GM12801 (cell line): ENCODE results near the gene PSMD1.

Experiments used
- TF ChIP-seq, protein P1 (sequence below): IDR thresholded peaks from one replicate; pipeline ENCODE4 v1.5.1; 2011; ENCODE audit warnings: control low read depth; ENCODE audit not compliant: insufficient read length; ENCODE audit errors: extremely low read depth

PSMD1 gene

DNA sequence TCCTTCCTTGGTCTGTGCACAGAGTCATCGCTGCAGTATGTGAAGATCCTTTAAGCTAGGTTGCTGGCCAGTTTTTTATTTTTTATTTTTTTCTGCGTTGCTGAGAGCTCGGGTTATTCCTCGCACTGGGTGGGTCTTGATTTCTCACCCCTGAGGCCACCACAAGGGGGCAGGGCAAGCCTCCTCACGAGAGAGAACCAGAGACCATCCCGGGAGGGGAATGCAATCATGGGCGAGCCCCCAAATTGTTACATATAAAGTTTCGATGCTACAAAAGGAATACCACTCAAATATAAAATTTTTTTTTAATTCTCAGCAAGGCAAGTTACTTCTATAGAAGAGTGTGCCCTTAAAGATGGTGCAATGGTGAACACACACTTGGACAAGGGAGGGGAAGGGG is 43.3 kb downstream of the PSMD1 start:
- TF ChIP-seq, protein P1, sequence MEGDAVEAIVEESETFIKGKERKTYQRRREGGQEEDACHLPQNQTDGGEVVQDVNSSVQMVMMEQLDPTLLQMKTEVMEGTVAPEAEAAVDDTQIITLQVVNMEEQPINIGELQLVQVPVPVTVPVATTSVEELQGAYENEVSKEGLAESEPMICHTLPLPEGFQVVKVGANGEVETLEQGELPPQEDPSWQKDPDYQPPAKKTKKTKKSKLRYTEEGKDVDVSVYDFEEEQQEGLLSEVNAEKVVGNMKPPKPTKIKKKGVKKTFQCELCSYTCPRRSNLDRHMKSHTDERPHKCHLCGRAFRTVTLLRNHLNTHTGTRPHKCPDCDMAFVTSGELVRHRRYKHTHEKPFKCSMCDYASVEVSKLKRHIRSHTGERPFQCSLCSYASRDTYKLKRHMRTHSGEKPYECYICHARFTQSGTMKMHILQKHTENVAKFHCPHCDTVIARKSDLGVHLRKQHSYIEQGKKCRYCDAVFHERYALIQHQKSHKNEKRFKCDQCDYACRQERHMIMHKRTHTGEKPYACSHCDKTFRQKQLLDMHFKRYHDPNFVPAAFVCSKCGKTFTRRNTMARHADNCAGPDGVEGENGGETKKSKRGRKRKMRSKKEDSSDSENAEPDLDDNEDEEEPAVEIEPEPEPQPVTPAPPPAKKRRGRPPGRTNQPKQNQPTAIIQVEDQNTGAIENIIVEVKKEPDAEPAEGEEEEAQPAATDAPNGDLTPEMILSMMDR = no peak

DNA sequence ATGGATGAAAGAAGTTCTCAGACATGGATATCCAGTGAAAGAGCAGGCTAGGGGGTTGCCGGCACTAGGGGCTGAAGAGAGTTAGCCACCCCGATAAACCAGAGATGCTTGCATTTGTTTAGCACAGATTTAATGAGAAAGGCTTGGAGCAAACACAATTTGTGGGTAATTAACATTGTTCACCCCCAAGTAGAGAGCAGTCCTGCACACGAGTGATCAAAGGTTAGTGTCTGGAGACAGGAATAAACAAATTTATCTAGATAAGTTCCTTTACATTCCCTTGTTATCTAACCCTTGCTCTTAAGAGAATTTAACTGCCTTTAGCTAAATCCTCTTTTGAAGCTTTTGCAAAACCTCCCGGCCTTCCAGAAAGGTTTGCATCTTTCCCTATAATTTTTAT is 44.3 kb downstream of the PSMD1 start:
- TF ChIP-seq, protein P1 = no peak

DNA sequence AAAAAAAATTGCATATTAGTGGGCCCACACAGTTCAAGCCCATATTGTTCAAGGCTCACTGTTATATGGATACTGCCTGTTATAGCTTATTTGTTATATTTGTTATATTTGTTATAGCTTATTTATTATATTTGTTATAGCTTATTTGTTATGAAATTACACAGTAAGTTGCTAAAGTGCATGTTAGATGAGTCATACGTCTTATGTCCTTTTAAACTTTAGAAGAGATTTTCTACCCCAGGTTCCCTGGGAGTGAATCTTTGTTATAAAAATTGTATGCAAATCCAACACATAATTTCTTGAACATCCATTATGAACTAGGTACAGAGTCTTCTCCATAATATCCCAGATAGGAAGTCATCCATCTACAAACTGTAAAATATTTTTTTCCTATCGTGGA is 46.1 kb downstream of the PSMD1 start:
- TF ChIP-seq, protein P1 = no peak

DNA sequence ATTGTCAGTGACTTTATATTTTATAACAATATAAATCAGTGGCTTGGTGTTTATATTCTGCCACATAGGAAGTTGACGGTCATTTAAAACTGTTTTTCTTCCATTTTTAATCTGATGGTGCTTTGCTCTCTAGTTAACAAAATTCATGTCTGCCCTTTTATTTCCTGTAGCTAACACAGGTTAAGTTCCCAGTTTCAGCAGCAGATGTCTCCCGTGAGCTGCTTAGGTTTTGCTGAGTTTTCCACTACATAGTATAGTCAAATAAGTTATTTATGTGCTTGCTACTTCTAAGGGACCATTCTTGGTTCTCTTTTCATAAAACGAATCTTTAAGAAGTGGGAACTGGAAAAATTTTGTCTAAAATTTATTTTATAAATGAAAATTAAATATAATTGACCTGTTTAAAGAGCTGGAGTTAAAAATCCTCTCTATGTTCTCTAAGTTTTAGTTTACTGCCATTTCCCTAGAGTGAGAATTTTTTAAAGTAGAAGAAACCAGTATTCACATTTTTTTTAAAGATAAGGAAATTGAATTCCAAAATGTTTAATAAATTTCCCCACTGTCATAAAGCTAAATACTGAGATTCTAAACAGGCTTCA is 47.5 kb downstream of the PSMD1 start:
- TF ChIP-seq, protein P1 = no peak

DNA sequence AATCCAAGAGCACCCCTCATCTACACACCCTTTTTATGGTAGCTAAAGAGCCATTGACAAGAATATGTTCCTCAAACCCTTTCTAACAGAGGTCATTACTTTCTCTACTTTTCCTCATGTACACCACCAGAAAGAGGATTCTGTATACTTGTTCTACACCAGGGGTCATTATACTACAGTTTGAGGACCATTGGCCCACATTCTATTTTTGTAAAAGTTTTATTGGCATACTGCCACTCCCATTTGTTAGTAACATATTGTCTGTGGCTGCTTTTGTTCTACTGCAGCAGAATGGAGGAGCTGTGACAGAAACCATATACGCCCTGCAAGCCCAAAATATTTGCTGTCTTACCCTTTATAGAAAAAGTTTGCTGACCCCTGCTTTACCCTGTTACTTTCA is 53.9 kb downstream of the PSMD1 start:
- TF ChIP-seq, protein P1 = no peak

DNA sequence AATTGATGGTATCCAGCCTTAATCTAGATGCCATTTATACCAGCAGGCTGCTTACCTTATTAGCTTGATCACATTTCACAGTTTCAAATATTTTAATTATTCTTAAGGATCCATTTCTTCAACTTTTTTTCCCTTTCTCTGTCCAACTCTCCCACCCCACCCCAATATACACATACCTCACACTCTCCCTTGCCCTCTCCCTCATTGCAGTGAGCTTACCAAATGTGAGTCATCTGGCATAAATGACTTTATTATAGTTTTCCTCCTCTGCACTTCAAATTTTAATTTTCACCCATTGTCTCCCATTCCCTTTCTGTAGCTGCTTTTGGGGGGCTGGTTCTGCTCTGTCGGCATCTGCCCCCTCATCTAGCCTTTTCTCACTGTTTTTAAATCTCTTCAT is 55.3 kb downstream of the PSMD1 start:
- TF ChIP-seq, protein P1 = no peak

DNA sequence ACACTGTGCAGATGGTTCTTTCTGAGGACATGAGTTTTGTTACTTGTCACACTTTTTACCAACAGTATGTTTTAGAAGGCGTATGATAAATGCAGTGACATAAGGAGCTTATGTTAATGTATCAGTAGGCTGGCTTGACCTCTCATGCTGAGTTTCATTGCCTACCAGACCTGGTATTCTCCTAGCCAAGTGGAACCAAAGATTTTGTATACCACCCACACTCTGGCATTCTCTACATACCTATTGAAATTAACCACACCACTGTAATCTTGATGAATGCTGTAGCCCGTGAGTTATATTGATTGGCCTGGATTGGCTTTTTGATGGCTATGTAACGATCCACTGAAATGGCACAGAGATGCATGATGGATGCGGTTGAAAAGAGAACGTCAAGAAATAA is 56.8 kb downstream of the PSMD1 start:
- TF ChIP-seq, protein P1 = no peak
